ENCODE measurements around the gene CLCN2. TPM values are rescaled to one million over a fixed set of nuclear protein-coding genes. Genes with fewer than 3 reads are reported as not detected.

Gene CLCN2
- total and polyA plus RNA-seq, 2 donors = 0.85 to 7.0 TPM

DNA sequence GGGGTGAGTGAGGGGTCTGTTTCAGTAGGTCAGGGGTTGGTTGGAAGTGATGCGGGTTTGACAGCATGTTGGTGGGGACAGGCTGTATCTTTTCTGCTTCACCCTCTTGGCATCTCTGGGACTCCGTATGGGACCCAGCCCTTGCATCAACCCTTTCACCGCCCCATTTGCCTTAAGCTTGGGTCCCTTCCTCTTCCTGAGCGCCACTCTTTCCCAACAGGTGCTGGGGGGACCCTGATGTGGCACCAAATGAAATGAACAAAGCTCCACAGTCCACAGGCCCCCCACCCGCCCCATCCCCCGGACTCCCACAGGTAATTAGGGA lies 45.9 kb downstream of the CLCN2 start:
- 61% methylated on average over 6 of the region's 6 CpGs for WGBS
- Histone ChIP-seq H3K36me3 (ENCODE audit: control insufficient read depth in 2 of 2, insufficient read depth in 2 of 2, low read length in 1 of 2) (peaks cover 27 to 35% of the 10 kb centered on the region in 2 donors), H3K9me3 (ENCODE audit: control insufficient read depth in 2 of 2, insufficient read depth in 1 of 2, low read length in 1 of 2) (no peaks in the 10 kb centered on the region), H3K4me3 (ENCODE audit: low read length in 2 of 2) (peak overlapping the region; percentile 74 to 96), H3K4me1 (ENCODE audit: control insufficient read depth in 2 of 2, insufficient read depth in 2 of 2, low read length in 2 of 2) (peaks cover 12 to 20% of the 10 kb centered on the region in 2 donors), H3K27ac (ENCODE audit: low read depth in 1 of 2, low read length in 1 of 2) (peak overlapping the region; percentile 67 to 91), H3K27me3 (ENCODE audit: control insufficient read depth in 2 of 2, insufficient read depth in 1 of 2, low read length in 1 of 2) (no peaks in the 10 kb centered on the region)
- no peak for DNase-seq (ENCODE audit: low read depth in 6 of 9, low spot score in 9 of 9)

DNA sequence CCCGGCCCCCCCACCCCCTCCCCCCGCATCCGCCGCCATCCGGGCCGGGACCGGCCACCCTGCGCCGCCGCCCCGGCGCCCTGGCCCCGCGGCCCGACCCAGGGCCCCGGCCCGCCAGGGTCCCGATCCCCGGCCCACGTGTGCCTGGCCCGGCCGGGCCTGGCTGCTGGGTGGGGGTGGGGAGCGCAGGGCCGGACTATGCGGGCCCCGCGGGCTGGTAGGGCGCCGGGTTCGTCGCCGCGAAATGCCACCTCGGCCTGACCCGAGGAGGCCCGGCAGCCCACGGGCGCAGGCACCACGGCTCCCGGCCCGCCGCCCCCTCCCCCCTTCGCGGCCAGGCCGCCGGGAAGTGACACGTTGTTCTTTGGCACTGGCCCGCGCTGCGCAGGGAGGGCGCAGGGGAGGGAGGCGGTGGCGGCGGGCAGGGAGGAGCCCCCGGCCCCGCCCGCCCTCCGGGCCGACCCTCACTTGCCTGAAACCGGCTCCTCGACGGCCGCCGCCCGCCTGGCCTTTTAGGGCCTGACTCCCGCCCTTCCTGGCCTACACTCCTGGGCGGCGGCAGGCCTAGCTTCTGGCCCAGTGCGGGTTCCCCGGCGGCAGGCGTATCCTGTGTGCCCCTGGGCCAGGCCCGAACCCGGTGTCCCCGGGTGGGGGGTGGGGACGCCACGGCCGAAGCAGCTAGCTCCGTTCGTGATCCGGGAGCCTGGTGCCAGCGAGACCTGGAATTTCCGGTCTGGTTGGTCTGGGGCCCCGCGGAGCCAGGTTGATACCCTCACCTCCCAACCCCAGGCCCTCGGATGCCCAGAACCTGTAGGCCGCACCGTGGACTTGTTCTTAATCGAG lies 46.5 kb downstream of the CLCN2 start:
- Histone ChIP-seq H3K4me1 (ENCODE audit: control insufficient read depth in 2 of 2, insufficient read depth in 2 of 2, low read length in 2 of 2) (peaks cover 12 to 20% of the 10 kb centered on the region in 2 donors), H3K9me3 (ENCODE audit: control insufficient read depth in 2 of 2, insufficient read depth in 1 of 2, low read length in 1 of 2) (no peaks in the 10 kb centered on the region), H3K36me3 (ENCODE audit: control insufficient read depth in 2 of 2, insufficient read depth in 2 of 2, low read length in 1 of 2) (peaks cover 25 to 30% of the 10 kb centered on the region in 2 donors), H3K27ac (ENCODE audit: low read depth in 1 of 2, low read length in 1 of 2) (peak overlapping the region; percentile 67 to 91), H3K4me3 (ENCODE audit: low read length in 2 of 2) (peak overlapping the region; percentile 74 to 96), H3K27me3 (ENCODE audit: control insufficient read depth in 2 of 2, insufficient read depth in 1 of 2, low read length in 1 of 2) (no peaks in the 10 kb centered on the region)
- DNase-seq (ENCODE audit: low read depth in 6 of 9, low spot score in 9 of 9) = peak in 3 of 9 donors; percentile 26 to 56 (median 48)
- 2% methylated on average over 89 of the region's 89 CpGs for WGBS

DNA sequence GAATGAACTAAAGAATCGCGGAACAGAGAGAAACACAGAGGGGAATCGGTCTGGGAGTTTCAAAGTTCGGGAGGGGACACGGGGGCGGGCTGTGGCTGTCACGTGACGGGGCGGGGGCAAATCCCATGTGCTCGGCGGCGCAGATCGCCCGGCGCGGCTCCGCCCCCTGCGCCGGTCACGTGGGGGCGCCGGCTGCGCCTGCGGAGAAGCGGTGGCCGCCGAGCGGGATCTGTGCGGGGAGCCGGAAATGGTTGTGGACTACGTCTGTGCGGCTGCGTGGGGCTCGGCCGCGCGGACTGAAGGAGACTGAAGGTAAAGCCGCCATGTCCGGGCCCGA lies 47.1 kb downstream of the CLCN2 start, which contains the start of gene EIF4G1:
Gene EIF4G1 (plus strand): TSS at position 244 of the 337 bp plus-strand sequence. CDS start 1,191 bp downstream, outside the sequence.
- under 1% methylated on average over 40 of the region's 40 CpGs for WGBS
- peak within 1 kb of the TSS; percentile 67 to 91 for H3K27ac ChIP-seq (ENCODE audit: low read depth in 1 of 2, low read length in 1 of 2)

DNA sequence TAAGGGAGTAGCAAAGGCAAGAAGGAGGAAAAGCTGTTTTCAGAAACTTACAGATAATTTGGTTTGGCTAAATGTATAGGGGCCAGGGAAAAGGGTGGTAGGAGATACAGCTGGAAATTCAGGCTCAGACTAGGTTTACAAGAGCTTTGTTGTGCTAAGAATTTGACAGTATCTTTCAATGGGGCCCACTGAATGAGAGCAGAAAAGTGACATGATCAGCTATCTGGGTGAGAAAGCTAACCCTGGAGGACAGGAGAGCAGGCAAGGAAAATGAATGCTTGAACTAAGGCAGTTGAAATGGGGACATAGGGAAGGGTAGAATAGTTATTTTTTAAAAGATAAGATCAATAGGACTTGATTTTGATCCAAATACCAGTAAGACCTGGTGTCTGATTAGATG lies 49.8 kb downstream of the CLCN2 start:
- no peaks in the 10 kb centered on the region for H3K9me3 ChIP-seq (ENCODE audit: control insufficient read depth in 2 of 2, insufficient read depth in 1 of 2, low read length in 1 of 2)
- no peak for DNase-seq (ENCODE audit: low read depth in 6 of 9, low spot score in 9 of 9)
- H3K27me3 ChIP-seq (ENCODE audit: control insufficient read depth in 2 of 2, insufficient read depth in 1 of 2, low read length in 1 of 2) = no peaks in the 10 kb centered on the region
- peaks cover 9 to 15% of the 10 kb centered on the region in 2 donors for H3K4me1 ChIP-seq (ENCODE audit: control insufficient read depth in 2 of 2, insufficient read depth in 2 of 2, low read length in 2 of 2)
- H3K27ac ChIP-seq (ENCODE audit: low read depth in 1 of 2, low read length in 1 of 2) = no peak overlapping the region
- H3K36me3 ChIP-seq (ENCODE audit: control insufficient read depth in 2 of 2, insufficient read depth in 2 of 2, low read length in 1 of 2) = peaks cover 28 to 33% of the 10 kb centered on the region in 2 donors
- H3K4me3 ChIP-seq (ENCODE audit: low read length in 2 of 2) = no peak overlapping the region

More for the DNA sequence above, 47.1 kb downstream of the CLCN2 start, which contains the start of gene EIF4G1:
- peak; percentile 68 to 93 (median 85) for DNase-seq (ENCODE audit: low read depth in 6 of 9, low spot score in 9 of 9)
- peak within 1 kb of the TSS; percentile 74 to 96 for H3K4me3 ChIP-seq (ENCODE audit: low read length in 2 of 2)
- peaks cover 9 to 15% of the 10 kb centered on the region in 2 donors for H3K4me1 ChIP-seq (ENCODE audit: control insufficient read depth in 2 of 2, insufficient read depth in 2 of 2, low read length in 2 of 2)
- H3K27me3 ChIP-seq (ENCODE audit: control insufficient read depth in 2 of 2, insufficient read depth in 1 of 2, low read length in 1 of 2) = no peaks in the 10 kb centered on the region
- H3K9me3 ChIP-seq (ENCODE audit: control insufficient read depth in 2 of 2, insufficient read depth in 1 of 2, low read length in 1 of 2) = no peaks in the 10 kb centered on the region
- peaks cover 21 to 27% of the 10 kb centered on the region in 2 donors for H3K36me3 ChIP-seq (ENCODE audit: control insufficient read depth in 2 of 2, insufficient read depth in 2 of 2, low read length in 1 of 2)

DNA sequence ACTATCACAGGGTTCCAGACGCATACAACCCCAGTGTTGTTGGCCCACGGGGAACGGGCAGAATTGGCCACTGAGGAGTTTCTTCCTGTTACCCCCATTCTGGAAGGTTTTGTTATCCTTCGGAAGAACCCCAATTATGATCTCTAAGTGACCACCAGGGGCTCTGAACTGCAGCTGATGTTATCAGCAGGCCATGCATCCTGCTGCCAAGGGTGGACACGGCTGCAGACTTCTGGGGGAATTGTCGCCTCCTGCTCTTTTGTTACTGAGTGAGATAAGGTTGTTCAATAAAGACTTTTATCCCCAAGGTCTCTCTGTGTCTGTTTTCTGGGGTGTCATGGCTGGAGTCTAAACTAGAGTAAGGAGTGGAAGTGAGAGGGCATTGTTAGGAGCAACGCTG lies 52.7 kb downstream of the CLCN2 start:
- Histone ChIP-seq H3K36me3 (ENCODE audit: control insufficient read depth in 2 of 2, insufficient read depth in 2 of 2, low read length in 1 of 2) (peaks cover 50 to 54% of the 10 kb centered on the region in 2 donors), H3K4me1 (ENCODE audit: control insufficient read depth in 2 of 2, insufficient read depth in 2 of 2, low read length in 2 of 2) (no peaks in the 10 kb centered on the region), H3K9me3 (ENCODE audit: control insufficient read depth in 2 of 2, insufficient read depth in 1 of 2, low read length in 1 of 2) (no peaks in the 10 kb centered on the region), H3K27ac (ENCODE audit: low read depth in 1 of 2, low read length in 1 of 2) (no peak overlapping the region), H3K4me3 (ENCODE audit: low read length in 2 of 2) (no peak overlapping the region), H3K27me3 (ENCODE audit: control insufficient read depth in 2 of 2, insufficient read depth in 1 of 2, low read length in 1 of 2) (no peaks in the 10 kb centered on the region)
- no peak for DNase-seq (ENCODE audit: low read depth in 6 of 9, low spot score in 9 of 9)
- WGBS = 92% methylated on average over 7 of the region's 7 CpGs

DNA sequence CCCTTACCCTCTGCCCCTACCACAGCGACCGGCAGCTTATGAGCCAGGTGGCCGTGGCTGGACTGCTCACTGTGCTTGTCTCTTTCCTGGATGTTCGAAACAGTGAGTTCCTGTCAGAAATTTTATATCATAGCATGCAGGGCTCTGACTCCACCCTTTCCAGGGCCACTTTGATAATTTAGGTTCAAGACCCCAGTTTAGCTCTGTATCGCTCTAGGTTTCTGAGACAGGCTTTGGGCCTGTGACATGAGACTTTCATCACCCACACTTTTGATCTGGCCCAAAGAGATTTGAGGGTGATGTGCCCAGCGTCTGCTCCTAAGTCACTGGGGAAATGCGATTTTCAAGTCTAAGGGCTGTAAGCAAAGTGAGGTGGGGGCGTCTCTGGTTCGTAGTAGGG lies 53.5 kb downstream of the CLCN2 start:
- DNase-seq (ENCODE audit: low read depth in 6 of 9, low spot score in 9 of 9) = no peak
- no peaks in the 10 kb centered on the region for H3K4me1 ChIP-seq (ENCODE audit: control insufficient read depth in 2 of 2, insufficient read depth in 2 of 2, low read length in 2 of 2)
- H3K9me3 ChIP-seq (ENCODE audit: control insufficient read depth in 2 of 2, insufficient read depth in 1 of 2, low read length in 1 of 2) = no peaks in the 10 kb centered on the region
- whole genome bisulfite sequencing = 98% methylated on average over 9 of the region's 9 CpGs
- no peaks in the 10 kb centered on the region for H3K27me3 ChIP-seq (ENCODE audit: control insufficient read depth in 2 of 2, insufficient read depth in 1 of 2, low read length in 1 of 2)
- no peak overlapping the region for H3K27ac ChIP-seq (ENCODE audit: low read depth in 1 of 2, low read length in 1 of 2)
- H3K4me3 ChIP-seq (ENCODE audit: low read length in 2 of 2) = no peak overlapping the region
- peaks cover 58 to 62% of the 10 kb centered on the region in 2 donors for H3K36me3 ChIP-seq (ENCODE audit: control insufficient read depth in 2 of 2, insufficient read depth in 2 of 2, low read length in 1 of 2)

DNA sequence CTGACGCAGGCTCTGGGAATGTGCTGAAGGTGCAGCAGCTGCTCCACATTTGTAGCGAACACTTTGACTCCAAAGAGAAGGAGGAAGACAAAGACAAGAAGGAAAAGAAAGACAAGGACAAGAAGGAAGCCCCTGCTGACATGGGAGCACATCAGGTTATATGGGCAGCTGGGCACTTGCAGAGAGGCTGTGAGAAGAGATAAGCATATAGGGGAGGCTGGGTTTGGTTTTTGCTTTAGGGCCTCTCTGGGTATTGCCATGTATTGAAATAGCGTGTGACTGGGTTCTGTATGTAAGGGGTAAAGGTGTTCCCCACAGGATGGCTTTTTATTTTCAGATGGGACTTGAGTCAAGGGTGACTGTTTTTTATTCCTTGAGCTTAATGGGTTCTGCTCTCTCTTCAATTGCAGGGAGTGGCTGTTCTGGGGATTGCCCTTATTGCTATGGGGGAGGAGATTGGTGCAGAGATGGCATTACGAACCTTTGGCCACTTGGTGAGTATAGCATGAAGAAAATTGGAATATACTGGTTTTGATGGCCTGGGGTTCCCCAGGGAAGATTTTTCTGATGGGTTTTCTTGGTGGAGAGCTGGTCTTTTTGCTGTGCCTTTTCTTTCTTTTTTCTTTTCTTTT lies 54.9 kb downstream of the CLCN2 start:
- Histone ChIP-seq H3K4me1 (ENCODE audit: control insufficient read depth in 2 of 2, insufficient read depth in 2 of 2, low read length in 2 of 2) (no peaks in the 10 kb centered on the region), H3K27me3 (ENCODE audit: control insufficient read depth in 2 of 2, insufficient read depth in 1 of 2, low read length in 1 of 2) (no peaks in the 10 kb centered on the region), H3K9me3 (ENCODE audit: control insufficient read depth in 2 of 2, insufficient read depth in 1 of 2, low read length in 1 of 2) (no peaks in the 10 kb centered on the region), H3K27ac (ENCODE audit: low read depth in 1 of 2, low read length in 1 of 2) (no peak overlapping the region), H3K4me3 (ENCODE audit: low read length in 2 of 2) (no peak overlapping the region), H3K36me3 (ENCODE audit: control insufficient read depth in 2 of 2, insufficient read depth in 2 of 2, low read length in 1 of 2) (peaks cover 73 to 77% of the 10 kb centered on the region in 2 donors)
- 98% methylated on average over 4 of the region's 4 CpGs for WGBS
- no peak for DNase-seq (ENCODE audit: low read depth in 6 of 9, low spot score in 9 of 9)

DNA sequence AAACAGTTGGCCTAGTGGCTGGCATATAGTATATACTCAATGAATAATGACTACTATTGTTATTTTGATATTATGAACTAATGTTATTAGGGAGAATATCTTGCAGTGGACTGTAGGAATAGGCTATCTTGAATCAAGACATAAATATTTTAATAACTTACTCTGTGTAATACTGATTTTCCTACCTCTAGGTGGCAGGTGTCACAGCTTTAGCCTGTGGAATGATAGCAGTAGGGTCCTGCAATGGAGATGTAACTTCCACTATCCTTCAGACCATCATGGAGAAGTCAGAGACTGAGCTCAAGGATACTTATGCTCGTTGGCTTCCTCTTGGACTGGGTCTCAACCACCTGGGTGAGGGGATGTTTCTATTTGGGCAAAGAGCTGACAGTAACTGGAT lies 55.8 kb downstream of the CLCN2 start:
- Histone ChIP-seq H3K27me3 (ENCODE audit: control insufficient read depth in 2 of 2, insufficient read depth in 1 of 2, low read length in 1 of 2) (no peaks in the 10 kb centered on the region), H3K4me3 (ENCODE audit: low read length in 2 of 2) (no peak overlapping the region), H3K27ac (ENCODE audit: low read depth in 1 of 2, low read length in 1 of 2) (no peak overlapping the region), H3K4me1 (ENCODE audit: control insufficient read depth in 2 of 2, insufficient read depth in 2 of 2, low read length in 2 of 2) (no peaks in the 10 kb centered on the region), H3K36me3 (ENCODE audit: control insufficient read depth in 2 of 2, insufficient read depth in 2 of 2, low read length in 1 of 2) (peaks cover 75 to 84% of the 10 kb centered on the region in 2 donors), H3K9me3 (ENCODE audit: control insufficient read depth in 2 of 2, insufficient read depth in 1 of 2, low read length in 1 of 2) (no peaks in the 10 kb centered on the region)
- no peak for DNase-seq (ENCODE audit: low read depth in 6 of 9, low spot score in 9 of 9)
- WGBS = 83% methylated on average over 1 of the region's 1 CpG

DNA sequence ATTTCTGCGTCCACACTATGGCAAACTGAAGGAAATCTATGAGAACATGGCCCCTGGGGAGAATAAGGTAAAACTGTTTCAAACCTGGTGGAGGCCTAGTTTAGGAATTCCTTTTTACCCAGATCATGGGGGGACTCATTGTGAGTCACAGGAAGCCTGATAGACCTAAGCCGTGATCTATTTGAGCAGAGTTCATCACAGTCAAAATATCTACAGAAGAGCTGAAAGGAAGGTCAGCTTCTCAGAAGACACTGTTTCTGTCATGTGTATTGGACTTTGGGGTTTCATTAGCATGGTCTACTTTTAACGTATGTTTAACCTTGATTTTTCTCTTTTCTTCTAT lies 61.1 kb downstream of the CLCN2 start:
- Histone ChIP-seq H3K27ac (ENCODE audit: low read depth in 1 of 2, low read length in 1 of 2) (no peak overlapping the region), H3K9me3 (ENCODE audit: control insufficient read depth in 2 of 2, insufficient read depth in 1 of 2, low read length in 1 of 2) (no peaks in the 10 kb centered on the region), H3K27me3 (ENCODE audit: control insufficient read depth in 2 of 2, insufficient read depth in 1 of 2, low read length in 1 of 2) (peaks cover 0 to 2% of the 10 kb centered on the region in 2 donors), H3K36me3 (ENCODE audit: control insufficient read depth in 2 of 2, insufficient read depth in 2 of 2, low read length in 1 of 2) (peaks cover 34 to 51% of the 10 kb centered on the region in 2 donors), H3K4me1 (ENCODE audit: control insufficient read depth in 2 of 2, insufficient read depth in 2 of 2, low read length in 2 of 2) (peaks cover 10 to 14% of the 10 kb centered on the region in 2 donors), H3K4me3 (ENCODE audit: low read length in 2 of 2) (no peak overlapping the region)
- 95% methylated on average over 3 of the region's 3 CpGs for WGBS
- DNase-seq (ENCODE audit: low read depth in 6 of 9, low spot score in 9 of 9) = no peak
